Fibroblast of mammary gland (primary cell): ENCODE measurements around the gene SMIM23.

Source experiments
- DNase-seq: peaks from one replicate; pipeline ENCODE4 v3.0.0-alpha.2; 2010; ENCODE audit warnings: low read depth
- H3K4me3 ChIP-seq: 2 replicates; pipeline ENCODE4 v1.5.1; 2011; ENCODE audit warnings: low read depth, mild to moderate bottlenecking, low read length, moderate library complexity; ENCODE audit not compliant: control insufficient read depth
- TF ChIP-seq, protein P1 (sequence below): conservative IDR thresholded peaks from 2 replicates; pipeline ENCODE4 v1.5.1; 2011; ENCODE audit warnings: low read depth, low read length, inconsistent platforms; ENCODE audit not compliant: control insufficient read depth, insufficient read depth

The SMIM23 gene

DNA sequence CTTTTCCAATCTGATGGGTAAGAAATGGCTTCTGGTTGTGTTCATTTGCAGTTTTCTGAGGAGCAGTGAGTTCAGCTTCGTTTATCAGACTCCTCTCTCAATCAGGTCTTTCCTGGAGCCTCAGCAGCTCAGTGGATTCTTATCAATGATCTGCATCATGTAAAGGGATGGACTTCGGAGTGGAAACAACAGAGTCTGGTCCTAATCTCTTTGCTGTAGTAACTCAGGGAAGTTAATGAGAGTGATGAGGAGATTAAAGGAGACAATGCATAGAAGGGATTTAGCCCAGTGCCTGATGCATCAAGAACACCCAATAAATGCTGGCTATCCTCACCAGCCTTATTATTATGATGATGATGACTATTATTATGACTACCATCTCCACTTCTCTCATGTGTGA is 47.2 kb downstream of the SMIM23 start:
- no peak for DNase-seq
- TF ChIP-seq, protein P1, sequence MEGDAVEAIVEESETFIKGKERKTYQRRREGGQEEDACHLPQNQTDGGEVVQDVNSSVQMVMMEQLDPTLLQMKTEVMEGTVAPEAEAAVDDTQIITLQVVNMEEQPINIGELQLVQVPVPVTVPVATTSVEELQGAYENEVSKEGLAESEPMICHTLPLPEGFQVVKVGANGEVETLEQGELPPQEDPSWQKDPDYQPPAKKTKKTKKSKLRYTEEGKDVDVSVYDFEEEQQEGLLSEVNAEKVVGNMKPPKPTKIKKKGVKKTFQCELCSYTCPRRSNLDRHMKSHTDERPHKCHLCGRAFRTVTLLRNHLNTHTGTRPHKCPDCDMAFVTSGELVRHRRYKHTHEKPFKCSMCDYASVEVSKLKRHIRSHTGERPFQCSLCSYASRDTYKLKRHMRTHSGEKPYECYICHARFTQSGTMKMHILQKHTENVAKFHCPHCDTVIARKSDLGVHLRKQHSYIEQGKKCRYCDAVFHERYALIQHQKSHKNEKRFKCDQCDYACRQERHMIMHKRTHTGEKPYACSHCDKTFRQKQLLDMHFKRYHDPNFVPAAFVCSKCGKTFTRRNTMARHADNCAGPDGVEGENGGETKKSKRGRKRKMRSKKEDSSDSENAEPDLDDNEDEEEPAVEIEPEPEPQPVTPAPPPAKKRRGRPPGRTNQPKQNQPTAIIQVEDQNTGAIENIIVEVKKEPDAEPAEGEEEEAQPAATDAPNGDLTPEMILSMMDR: no peak
- no peak overlapping the region for H3K4me3 ChIP-seq

DNA sequence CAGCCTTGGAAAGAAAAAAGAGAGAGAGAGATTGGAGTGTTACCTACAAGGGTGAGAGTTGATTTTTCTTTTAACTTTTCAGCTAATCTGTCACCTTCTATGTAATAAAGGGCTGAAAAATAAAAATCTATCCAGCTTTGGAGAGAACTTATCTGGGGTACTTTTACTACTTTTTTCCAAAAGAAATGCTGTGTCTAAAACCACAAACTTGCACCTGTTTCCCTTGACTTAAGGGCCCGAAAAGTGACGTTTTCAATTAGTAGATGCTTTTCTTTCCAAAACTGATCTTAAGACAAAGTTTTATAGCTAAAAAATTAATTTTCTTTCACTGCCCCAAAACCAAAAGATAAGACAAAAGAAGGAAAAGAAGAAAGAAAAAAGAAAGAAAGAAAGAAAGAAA is 48.8 kb downstream of the SMIM23 start:
- no peak overlapping the region for H3K4me3 ChIP-seq
- DNase-seq: no peak
- TF ChIP-seq, protein P1: no peak

DNA sequence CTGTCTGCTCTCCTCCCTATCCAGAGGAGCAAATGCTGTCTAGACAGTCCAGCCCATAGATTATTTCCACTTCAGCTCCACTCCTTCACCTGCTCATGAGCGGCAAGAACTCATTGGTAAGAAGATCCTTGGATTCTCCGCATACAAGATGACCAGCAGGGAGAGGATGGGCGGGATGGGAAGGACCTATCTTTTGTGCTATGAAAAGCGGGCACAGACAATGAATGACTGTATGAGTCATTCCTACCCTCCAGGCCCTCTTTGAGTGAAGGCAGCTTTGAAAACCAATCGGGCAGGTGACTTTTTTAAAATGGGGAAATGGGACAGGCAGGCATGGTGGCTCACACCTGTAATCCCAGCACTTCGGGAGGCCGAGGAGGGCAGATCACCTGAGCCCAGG is 49.4 kb downstream of the SMIM23 start:
- no peak for DNase-seq
- H3K4me3 ChIP-seq: no peak overlapping the region
- TF ChIP-seq, protein P1: no peak

DNA sequence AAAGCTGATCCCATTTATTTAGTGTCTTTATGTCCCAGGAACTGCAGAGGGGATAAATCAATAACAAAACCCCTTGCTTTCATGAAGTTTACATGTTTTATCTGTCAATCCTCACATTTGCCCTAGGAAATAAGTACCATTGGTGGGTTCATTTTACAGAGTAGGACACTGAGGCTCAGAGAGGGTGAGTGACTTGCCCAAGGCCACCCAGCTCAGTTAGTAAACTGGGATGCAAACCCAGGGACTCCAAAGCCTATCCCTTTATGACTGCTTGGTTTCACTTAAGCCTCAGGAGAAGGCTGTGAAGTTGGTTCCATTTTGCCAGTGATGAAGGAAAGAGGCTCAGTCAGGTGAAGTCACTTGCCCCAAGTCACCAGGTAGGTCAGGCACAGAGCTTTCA is 51.9 kb downstream of the SMIM23 start:
- TF ChIP-seq, protein P1: no peak
- no peak for DNase-seq
- H3K4me3 ChIP-seq: no peak overlapping the region

DNA sequence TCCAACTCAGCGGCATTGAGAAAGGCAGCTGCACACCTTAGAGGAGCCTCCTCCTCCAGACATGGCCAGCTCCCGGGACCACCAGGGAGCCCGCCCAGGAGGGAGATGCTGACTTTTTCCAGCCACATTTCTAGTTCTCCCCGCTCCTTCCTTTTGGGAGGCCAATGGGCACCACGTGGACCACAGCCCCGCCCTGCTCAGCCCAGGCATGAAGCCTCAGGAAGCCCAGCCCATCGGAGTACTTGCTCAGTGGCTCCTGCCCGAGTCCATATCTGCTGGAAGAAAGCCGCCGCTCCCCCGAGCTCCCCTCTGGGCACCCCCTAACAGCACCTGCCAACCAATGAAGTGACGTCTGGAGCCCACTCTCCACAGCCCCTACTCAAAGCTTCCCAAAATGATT is 52.4 kb downstream of the SMIM23 start:
- DNase-seq: no peak
- no peak overlapping the region for H3K4me3 ChIP-seq
- TF ChIP-seq, protein P1: no peak

DNA sequence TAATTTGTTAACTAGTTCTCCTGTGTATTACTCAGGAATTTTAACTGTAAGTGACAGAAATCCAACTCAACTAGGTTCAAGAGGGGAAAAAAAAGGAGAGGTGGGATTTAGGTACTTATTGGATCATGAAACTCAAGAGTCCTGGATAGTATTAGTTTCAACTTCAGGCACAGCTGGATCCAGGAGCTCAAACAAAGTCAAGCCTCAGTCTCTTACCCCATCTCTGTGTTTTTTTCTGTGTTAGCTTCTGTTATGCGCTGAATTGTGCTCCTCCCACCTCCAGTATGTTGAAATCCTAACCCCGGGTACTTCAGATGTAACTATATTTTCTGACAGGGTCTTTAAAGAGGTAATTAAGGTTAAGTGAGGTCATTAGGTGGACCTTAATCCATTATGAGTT is 53.5 kb downstream of the SMIM23 start:
- H3K4me3 ChIP-seq: no peak overlapping the region
- no peak for DNase-seq
- TF ChIP-seq, protein P1: no peak

DNA sequence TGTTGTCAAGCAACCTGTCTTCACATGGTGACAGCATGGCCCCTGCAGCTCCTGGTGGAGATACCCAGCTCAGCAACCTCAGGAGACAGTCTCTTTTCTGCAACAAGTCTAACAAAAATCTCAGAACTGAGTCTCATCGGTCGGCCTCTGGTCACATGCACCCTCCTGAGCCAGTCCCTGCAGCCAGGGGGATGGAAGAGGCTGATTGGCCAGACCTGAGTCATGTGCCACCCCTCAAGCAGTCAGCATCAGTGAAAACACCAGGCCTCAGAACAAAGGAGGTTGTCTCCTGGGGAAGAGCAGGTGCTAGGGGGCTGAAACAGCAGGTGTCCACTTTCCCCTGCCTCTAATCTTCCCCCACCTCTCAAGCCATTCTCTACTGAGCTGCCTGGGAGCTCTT is 54.4 kb downstream of the SMIM23 start:
- DNase-seq: no peak
- TF ChIP-seq, protein P1: no peak
- H3K4me3 ChIP-seq: no peak overlapping the region
